H9 (cell line): ENCODE measurements around the gene CCDC71L. TPM values are rescaled to one million over a fixed set of nuclear protein-coding genes. Genes with fewer than 3 reads are reported as not detected.

Source experiments
- DNase-seq: peaks from one replicate; pipeline ENCODE4 v3.0.0-alpha.2; 2017
- H2AFZ ChIP-seq: one replicate; pipeline ENCODE4 v1.6.1; 2013; ENCODE audit warnings: mild to moderate bottlenecking, low read length, control low read depth, moderate library complexity
- H2AK5ac ChIP-seq: 2 replicates; pipeline ENCODE4 v1.6.1; 2013; ENCODE audit warnings: low read length, control low read depth, mixed read lengths; ENCODE audit not compliant: insufficient read length
- H2BK120ac ChIP-seq: one replicate; pipeline ENCODE4 v1.6.1; 2013; ENCODE audit warnings: low read depth, mild to moderate bottlenecking, low read length, control low read depth, inconsistent platforms; ENCODE audit not compliant: poor library complexity, severe bottlenecking
- H2BK12ac ChIP-seq: 2 replicates; pipeline ENCODE4 v1.6.1; 2013; ENCODE audit warnings: low read length, control low read depth, mixed read lengths, low read depth; ENCODE audit not compliant: insufficient read length
- H2BK15ac ChIP-seq: 2 replicates; pipeline ENCODE4 v1.6.1; 2013; ENCODE audit warnings: low read depth, low read length, control low read depth
- H2BK20ac ChIP-seq: one replicate; pipeline ENCODE4 v1.6.1; 2013; ENCODE audit warnings: low read depth, mild to moderate bottlenecking, low read length, control low read depth, inconsistent platforms; ENCODE audit not compliant: poor library complexity, severe bottlenecking
- H2BK5ac ChIP-seq: 2 replicates; pipeline ENCODE4 v1.6.1; 2013; ENCODE audit warnings: low read length, control low read depth, mixed read lengths; ENCODE audit not compliant: insufficient read length
- H3K14ac ChIP-seq: 2 replicates; pipeline ENCODE4 v1.6.1; 2013; ENCODE audit warnings: low read length, control low read depth; ENCODE audit not compliant: insufficient read depth
- H3K18ac ChIP-seq: 2 replicates; pipeline ENCODE4 v1.6.1; 2013; ENCODE audit warnings: low read depth, mild to moderate bottlenecking, mixed read lengths, low read length, control low read depth; ENCODE audit not compliant: insufficient read length
- H3K23ac ChIP-seq: 2 replicates; pipeline ENCODE4 v1.6.1; 2013; ENCODE audit warnings: low read length, control low read depth, mixed read lengths, low read depth; ENCODE audit not compliant: insufficient read length
- H3K23me2 ChIP-seq: 2 replicates; pipeline ENCODE4 v1.6.1; 2013; ENCODE audit warnings: low read depth, mild to moderate bottlenecking, mixed read lengths, low read length, control low read depth; ENCODE audit not compliant: insufficient read length, poor library complexity, severe bottlenecking
- H3K27ac ChIP-seq: 2 replicates; pipeline ENCODE4 v1.5.1; 2013; ENCODE audit warnings: low read length, control low read depth, mixed read lengths, low read depth; ENCODE audit not compliant: insufficient read length
- H3K27me3 ChIP-seq: 2 replicates; pipeline ENCODE4 v1.6.1; 2013; ENCODE audit warnings: low read length, control low read depth, inconsistent platforms; ENCODE audit not compliant: insufficient read depth
- H3K4ac ChIP-seq: 2 replicates; pipeline ENCODE4 v1.6.1; 2013; ENCODE audit warnings: low read depth, mild to moderate bottlenecking, control low read depth, inconsistent platforms, low read length, moderate library complexity
- H3K4me1 ChIP-seq: 2 replicates; pipeline ENCODE4 v1.6.1; 2013; ENCODE audit warnings: low read length, control low read depth, inconsistent platforms; ENCODE audit not compliant: insufficient read depth
- H3K4me2 ChIP-seq: 2 replicates; pipeline ENCODE4 v1.6.1; 2013; ENCODE audit warnings: low read length, control low read depth, mixed read lengths; ENCODE audit not compliant: insufficient read length, insufficient read depth
- H3K56ac ChIP-seq: 2 replicates; pipeline ENCODE4 v1.6.1; 2013; ENCODE audit warnings: low read depth, mild to moderate bottlenecking, mixed read lengths, low read length, control low read depth; ENCODE audit not compliant: insufficient read length
- H3K79me1 ChIP-seq: 2 replicates; pipeline ENCODE4 v1.6.1; 2013; ENCODE audit warnings: low read depth, mild to moderate bottlenecking, moderate library complexity, low read length, control low read depth, inconsistent platforms; ENCODE audit not compliant: insufficient read depth, poor library complexity, severe bottlenecking
- H3K79me2 ChIP-seq: 2 replicates; pipeline ENCODE4 v1.6.1; 2013; ENCODE audit warnings: low read length, control low read depth, inconsistent platforms; ENCODE audit not compliant: insufficient read depth
- H3K9ac ChIP-seq: 2 replicates; pipeline ENCODE4 v1.6.1; 2013; ENCODE audit warnings: low read length, control low read depth, mixed read lengths; ENCODE audit not compliant: insufficient read length; ENCODE audit errors: extremely low read depth
- H3K9me3 ChIP-seq: one replicate; pipeline ENCODE4 v1.6.1; 2013; ENCODE audit warnings: low read depth, low read length, inconsistent platforms; ENCODE audit not compliant: control insufficient read depth
- H3T11ph ChIP-seq: one replicate; pipeline ENCODE4 v1.6.1; 2013; ENCODE audit warnings: mild to moderate bottlenecking, low read length, control low read depth, inconsistent platforms
- H4K20me1 ChIP-seq: one replicate; pipeline ENCODE4 v1.6.1; 2013; ENCODE audit not compliant: control insufficient read depth, insufficient read length, insufficient read depth
- H4K5ac ChIP-seq: 2 replicates; pipeline ENCODE4 v1.6.1; 2013; ENCODE audit warnings: low read depth, mild to moderate bottlenecking, mixed read lengths, low read length, control low read depth; ENCODE audit not compliant: insufficient read length
- H4K8ac ChIP-seq: replicated peaks from 2 replicates; pipeline ENCODE4 v1.6.1; 2013; ENCODE audit warnings: low read length, control low read depth, mixed read lengths, low read depth; ENCODE audit not compliant: insufficient read length
- H4K91ac ChIP-seq: 2 replicates; pipeline ENCODE4 v1.6.1; 2013; ENCODE audit warnings: low read depth, mild to moderate bottlenecking, moderate library complexity, mixed read lengths, low read length, control low read depth; ENCODE audit not compliant: insufficient read length
- H3K27ac Mint-ChIP-seq, 3 experiments: 2 replicates in 2 of 3; 3 replicates in 1 of 3; pipeline ENCODE4 v1.8.0; 2020 to 2021; ENCODE audit warnings: mixed read lengths in 3 of 3, mild to moderate bottlenecking in 1 of 3, moderate library complexity in 1 of 3
- H3K27me3 Mint-ChIP-seq: 2 replicates; pipeline ENCODE4 v1.8.0; 2021; ENCODE audit warnings: low read depth, mild to moderate bottlenecking, moderate library complexity, mixed read lengths
- H3K36me3 Mint-ChIP-seq, 3 experiments: 2 replicates in 2 of 3; 3 replicates in 1 of 3; pipeline ENCODE4 v1.8.0; 2020 to 2021; ENCODE audit warnings: low read depth in 3 of 3, mixed read lengths in 3 of 3; ENCODE audit not compliant: insufficient read depth in 1 of 3
- H3K4me1 Mint-ChIP-seq, 2 experiments: 2 replicates each; pipeline ENCODE4 v1.8.0; 2020; ENCODE audit warnings: mixed read lengths in 2 of 2
- H3K4me3 Mint-ChIP-seq, 2 experiments: 2 replicates in 1 of 2; 3 replicates in 1 of 2; pipeline ENCODE4 v1.8.0; 2020 to 2021; ENCODE audit warnings: mild to moderate bottlenecking in 2 of 2, mixed read lengths in 2 of 2, moderate library complexity in 1 of 2
- H3K9me3 Mint-ChIP-seq, 2 experiments: 2 replicates in 1 of 2; 3 replicates in 1 of 2; pipeline ENCODE4 v1.8.0; 2020; ENCODE audit warnings: mild to moderate bottlenecking in 2 of 2, mixed read lengths in 2 of 2, moderate library complexity in 1 of 2
- CTCF ChIP-seq: fragments of 200-600 bp; sonication (generic); conservative IDR thresholded peaks from 3 replicates; pipeline ENCODE4 v1.8.0; 2021; ENCODE audit warnings: antibody characterized with exemption, mild to moderate bottlenecking
- WGBS: extraction: QIAGEN DNeasy Blood & Tissue Kit; methylation state at CpG from one replicate; pipeline ENCODE4 v1.1.7; 2013; ENCODE audit warnings: missing lambda C conversion rate, low lambda C conversion rate, mixed read lengths; ENCODE audit not compliant: insufficient read length; ENCODE audit errors: extremely low coverage; 5-methylcytosine and 5-hydroxymethylcytosine counted together
- total RNA-seq: library from RNA; stranded (reverse); gene quantifications from 2 replicates; pipeline ENCODE4 v1.2.1, GENCODE V29; 2021

The CCDC71L gene
- total RNA-seq, 1 experiment from 2014 or later: 13.7 TPM

- Histone ChIP-seq H3K23me2 (no peaks in the 10 kb centered on the region), H4K20me1 (no peaks in the 10 kb centered on the region), H3K27me3 (no peaks in the 10 kb centered on the region), H2BK5ac (no peak overlapping the region), H3K18ac (no peak overlapping the region), H3K4me2 (no peak overlapping the region), H3T11ph (no peak overlapping the region), H3K79me1 (no peaks in the 10 kb centered on the region), H2BK20ac (no peak overlapping the region), H2AFZ (no peak overlapping the region), H2BK15ac (no peak overlapping the region), H3K23ac (no peak overlapping the region), H2BK120ac (no peak overlapping the region), H4K91ac (no peak overlapping the region), H3K9ac (no peak overlapping the region), H3K56ac (no peak overlapping the region), H4K5ac (no peak overlapping the region), H2AK5ac (no peak overlapping the region), H3K9me3 (no peaks in the 10 kb centered on the region), H3K14ac (no peak overlapping the region), H3K4me1 (no peaks in the 10 kb centered on the region; the same call in 1 of the 2 replicates), H3K27ac (no peak overlapping the region), H3K4ac (no peak overlapping the region), H3K79me2 (no peaks in the 10 kb centered on the region), H2BK12ac (no peak overlapping the region), H4K8ac (no peak overlapping the region)
- H3K27ac Mint-ChIP-seq: no peak overlapping the region
- no CpG with 5 or more reads among the region's 6 CpGs for WGBS
- H3K36me3 Mint-ChIP-seq: 0 out of 7 replicates have a peak, but pooled peaks cover 0 to 3% (median 3%) of the 10 kb centered on the region in 3 experiments
- H3K4me1 Mint-ChIP-seq: peaks cover 4% of the 10 kb centered on the region in 2 experiments
- no peaks in the 10 kb centered on the region; the same call in 1 of the 2 replicates for H3K27me3 Mint-ChIP-seq
- DNase-seq: no peak
- no peak overlapping the region for H3K4me3 Mint-ChIP-seq
- peaks cover 7 to 9% of the 10 kb centered on the region in 2 experiments; a peak in 4 of 5 replicates for H3K9me3 Mint-ChIP-seq
- no peak for TF ChIP-seq CTCF
Observed at GRCh38 chr7:106610996-106611886, 49.7 kb downstream of the CCDC71L start.
